GM19035 (cell line): ENCODE measurements around the gene TPST2.

ENCODE experiments used
- ATAC-seq: cut with Tn5 transposase; IDR thresholded peaks from one replicate; pipeline ENCODE4 v1.9.1; 2021; ENCODE audit not compliant: unreplicated experiment

Gene TPST2

DNA sequence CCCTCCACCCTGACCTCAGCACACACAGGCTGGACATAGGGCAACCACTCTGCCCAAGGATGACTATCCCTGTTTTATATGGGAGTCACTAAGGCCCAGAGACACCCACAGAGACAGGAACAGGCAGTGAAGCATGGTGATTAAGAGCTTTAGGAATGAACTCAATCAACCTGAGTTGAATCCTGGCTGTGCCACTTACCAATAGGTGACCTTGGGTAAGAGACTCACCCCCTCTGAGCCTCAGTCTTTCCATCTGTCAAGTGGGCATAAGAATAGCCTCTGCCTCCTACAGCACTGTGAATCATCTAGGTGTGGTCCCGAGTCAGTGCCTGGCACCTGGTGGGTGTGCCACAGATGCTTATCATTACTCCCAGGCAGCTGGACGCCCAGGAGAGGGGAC lies 21.1 kb upstream of the TPST2 start:
- ATAC-seq = no peak

DNA sequence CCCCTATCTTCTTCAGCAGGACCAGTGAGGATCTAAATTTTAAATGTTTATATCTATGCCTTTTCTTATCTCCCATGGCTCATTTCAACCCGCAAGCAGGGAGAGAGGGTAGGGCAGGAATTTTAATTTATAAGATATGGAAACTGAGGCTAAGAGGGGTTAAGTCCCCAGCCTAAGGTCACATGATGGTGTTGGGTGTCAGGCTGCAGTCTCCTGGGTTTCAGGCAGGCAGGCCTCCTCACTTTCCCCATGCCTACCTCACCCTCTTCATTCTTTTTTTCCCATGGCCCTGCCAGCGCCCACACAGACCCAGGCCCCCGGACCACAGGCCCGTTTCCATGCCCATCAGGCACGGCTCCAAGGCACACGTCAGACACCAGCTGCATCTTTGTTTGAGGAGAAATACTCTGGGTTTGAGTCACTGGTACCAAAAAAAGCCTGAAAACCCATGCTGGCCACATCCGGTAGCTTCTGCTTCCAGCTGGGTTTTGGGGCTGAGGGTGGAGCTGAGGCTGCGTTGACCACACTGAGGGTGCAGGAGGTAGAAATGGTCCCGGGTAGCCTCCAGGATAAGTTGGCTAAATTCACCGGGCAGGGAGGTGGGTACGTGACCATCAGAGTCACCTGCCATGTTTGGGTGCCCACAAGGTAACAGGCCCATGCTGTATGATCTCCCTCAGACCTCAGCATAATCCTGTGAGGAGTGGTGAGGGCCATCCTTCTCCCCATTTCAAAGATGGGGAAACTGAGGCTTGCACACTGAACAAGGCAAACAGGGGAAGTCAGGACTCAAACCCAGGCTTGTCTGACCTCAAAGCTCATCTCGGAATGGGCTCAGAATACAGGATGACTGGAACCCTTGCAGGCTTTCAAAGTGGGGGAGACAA lies 20.4 kb upstream of the TPST2 start:
- peak; percentile 77 for ATAC-seq

DNA sequence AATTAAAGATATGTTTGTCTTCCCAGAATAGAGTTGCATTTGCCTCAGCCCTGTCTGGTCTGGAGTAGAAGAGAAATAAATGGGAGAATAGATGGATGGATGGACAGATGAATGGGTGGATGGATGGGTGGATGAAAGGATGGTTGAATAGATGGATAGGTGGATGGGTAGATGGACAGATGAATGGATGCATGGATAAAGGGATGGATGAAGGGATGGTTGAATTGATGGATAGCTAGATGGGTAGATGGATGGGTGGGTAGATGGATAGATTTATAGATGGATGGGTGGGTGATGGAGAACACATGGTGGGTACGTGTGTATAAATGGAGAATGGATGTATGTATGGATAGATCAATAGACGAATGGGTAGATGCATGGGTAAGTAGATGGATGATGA lies 19.4 kb upstream of the TPST2 start:
- no peak for ATAC-seq

DNA sequence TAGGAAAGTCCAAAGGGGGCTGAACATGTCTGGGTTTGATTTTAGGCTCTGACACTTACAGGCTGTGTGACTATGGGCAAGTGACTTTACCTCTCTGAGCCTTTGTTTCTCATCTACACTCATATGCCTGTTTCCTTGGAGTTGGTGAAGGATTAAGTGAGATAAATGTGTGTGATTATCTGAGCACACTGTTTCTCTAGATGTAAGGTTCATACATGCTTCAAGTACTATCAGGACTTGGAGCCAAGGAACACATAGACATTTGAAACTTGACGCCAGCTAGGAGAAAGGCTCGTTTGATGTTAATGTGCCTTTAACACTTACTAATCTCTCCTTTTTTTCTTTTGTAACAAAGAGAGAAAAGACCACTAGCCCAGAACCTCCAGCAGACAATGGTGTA lies 18.2 kb upstream of the TPST2 start:
- ATAC-seq = no peak

DNA sequence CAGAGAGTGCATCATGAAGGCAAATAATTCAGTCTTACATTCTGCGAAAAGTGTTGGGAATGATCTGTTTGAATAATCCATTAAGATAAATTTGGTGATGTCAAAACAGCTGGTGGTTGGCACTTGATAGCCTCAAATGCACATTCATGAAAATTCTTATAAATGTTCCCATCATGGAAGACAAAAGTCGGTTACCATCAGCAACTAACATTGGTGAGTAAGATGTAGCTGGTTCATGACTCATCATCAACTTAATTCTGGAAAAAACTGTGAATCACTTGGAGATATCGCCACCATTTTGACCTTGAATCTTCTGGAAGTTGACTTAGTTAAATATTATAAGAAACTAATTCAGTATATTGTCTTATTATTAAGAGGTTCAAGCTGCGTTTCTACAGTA lies 16.7 kb upstream of the TPST2 start:
- no peak for ATAC-seq

DNA sequence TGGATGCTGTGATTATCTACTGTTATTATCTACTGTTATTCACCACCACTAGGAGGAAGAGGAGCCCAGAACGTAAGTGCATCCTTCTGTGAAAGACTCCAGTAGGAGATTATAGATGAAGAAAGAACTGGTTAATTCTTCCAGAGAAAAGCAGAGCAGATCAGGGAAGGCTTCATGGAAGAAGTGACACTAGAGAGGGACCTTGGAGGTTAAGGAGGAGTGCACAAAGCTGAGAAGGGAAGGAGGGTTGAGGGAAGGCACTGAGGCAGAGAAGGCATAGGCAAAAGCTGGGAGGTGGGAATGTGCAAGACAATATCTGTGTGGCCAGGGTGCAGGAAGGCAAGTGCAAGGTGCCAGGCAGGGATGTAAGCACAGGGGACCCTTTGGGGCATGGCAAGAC lies 14.4 kb upstream of the TPST2 start:
- no peak for ATAC-seq

DNA sequence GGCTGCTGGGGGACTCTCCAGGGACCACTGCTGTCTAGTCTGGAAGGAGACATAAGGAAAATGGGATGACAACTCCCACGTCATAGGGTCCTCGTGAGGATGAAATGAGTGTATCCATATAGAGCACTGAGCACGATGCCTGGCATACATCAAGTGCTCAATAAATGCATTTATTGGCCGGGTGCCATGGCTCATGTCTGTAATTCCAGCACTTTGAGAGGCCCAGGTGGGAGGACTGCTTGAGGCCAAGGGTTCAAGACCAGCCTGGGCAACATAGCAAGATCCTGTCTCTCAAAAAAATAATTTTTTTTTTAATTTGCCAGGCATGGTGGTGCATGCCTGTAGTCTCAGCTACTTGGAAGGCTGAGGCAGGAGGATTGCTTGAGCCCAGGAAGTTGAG lies 12.2 kb upstream of the TPST2 start:
- no peak for ATAC-seq

DNA sequence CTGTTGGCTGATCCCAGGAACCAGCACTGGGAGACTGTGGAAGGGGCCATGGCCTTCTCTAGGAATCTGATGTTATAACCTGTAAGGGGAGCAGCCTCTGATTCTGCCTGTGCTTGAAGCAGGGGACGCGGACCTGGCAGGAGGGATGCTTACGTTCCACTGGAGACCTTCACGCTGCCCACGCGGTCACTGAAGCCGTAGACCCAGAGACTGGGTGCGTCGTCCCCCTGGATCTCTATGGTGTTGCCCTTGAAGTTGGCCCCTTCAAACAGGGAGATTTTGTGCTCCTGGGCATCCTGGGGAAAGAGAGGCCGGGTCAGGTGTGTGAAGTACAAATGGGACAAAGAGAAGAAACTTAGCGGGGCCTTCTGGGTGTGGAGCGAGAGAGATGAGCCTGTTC lies 11.8 kb upstream of the TPST2 start:
- no peak for ATAC-seq

DNA sequence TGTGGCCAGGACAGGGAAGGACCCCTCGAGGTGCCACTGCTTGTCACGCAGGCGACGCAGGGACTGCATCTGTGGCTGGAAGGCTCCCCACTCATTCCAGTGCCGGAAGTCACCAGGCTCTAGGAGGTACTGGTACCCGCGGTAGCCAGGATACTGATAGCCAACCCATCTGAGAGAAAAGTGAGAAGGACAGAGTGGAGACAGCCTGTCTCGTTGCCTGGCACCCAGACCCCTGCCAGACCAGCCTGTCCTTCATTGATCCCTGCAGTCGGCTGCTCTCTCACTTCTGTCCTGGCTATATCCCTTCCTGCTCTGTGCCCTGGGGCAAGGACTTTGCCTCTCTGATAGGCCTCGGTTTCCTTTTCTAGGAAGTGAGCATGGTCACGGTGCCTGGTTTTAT lies 9.6 kb upstream of the TPST2 start:
- no peak for ATAC-seq

DNA sequence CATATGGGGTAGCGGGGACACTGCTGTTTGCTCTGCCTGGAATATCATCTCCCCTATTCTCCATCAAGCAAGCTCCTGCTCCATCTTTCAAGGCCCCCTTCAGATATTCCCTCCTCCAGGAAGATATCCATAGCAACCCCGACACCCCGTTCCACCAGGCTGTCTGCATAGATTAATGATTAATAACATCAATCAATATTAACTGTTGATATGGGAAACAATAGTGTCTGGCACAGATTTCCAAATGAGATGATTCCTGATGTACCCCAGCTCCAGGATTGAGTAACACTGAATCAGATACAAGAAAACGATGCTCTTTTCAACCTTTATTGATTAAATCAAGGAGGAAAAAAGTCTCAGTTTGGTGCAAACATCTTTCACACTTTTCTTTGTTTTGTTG lies 7.5 kb upstream of the TPST2 start:
- no peak for ATAC-seq

DNA sequence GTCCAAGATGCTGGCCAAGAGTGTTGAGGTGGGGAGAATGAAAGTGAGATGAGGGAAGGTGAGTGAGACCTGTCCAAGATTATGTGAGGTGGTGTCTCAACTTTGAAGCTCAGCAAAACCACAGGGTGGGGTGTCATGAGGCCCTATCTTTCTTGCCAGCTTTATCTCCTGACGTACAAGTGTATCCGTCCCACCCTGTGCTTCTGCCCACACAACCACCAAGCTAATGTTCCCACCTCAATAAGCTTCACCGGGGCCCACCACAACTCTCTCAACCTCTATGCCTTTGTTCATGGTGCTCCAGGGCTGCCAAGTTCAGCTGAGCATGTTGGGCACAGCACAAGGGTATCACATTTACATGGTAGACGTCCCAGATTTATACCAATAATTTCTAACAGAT lies 7.1 kb upstream of the TPST2 start:
- ATAC-seq = no peak

DNA sequence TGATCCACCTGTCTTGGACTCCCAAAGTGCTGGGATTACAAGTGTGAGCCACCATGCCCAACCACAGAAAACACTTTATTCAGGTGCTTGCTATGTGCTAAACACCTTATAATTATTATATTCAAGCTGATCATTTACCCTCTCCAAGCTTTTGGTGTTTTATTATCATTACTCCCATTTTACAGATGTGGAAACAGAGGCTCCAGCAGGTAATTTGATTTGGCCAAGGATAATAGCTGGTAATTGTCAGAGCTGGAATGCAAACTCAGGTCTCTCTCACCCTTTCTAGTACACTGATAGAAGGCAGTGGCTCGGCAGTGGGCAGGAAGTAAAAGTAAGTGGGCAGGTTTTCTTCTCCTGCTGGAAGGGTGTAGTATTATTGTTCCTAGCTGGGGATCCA lies 3.8 kb upstream of the TPST2 start:
- ATAC-seq = no peak

DNA sequence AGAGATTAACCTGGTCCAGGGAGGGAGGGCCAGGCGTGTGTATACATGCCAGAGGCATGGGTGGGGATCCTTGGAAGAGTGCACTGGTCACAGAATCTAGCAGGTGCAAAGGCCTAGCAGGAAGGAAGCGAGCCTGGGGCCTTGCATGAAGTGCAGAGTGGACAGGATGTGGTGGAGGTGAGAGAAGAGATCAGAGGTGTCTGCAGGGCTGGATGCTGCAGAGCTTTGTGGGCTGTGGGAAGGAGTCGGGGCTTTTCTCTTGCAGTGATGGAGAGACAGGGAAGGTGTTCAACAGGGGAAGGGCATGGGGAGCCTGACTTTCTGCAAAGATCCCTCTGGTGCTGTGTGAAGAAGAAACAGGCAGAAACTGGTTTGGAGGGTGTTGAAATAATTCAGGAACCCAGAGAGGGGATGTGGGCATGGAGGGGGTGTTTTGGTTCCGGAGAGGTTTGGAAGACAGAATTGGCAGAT lies 2.5 kb upstream of the TPST2 start:
- ATAC-seq = no peak

DNA sequence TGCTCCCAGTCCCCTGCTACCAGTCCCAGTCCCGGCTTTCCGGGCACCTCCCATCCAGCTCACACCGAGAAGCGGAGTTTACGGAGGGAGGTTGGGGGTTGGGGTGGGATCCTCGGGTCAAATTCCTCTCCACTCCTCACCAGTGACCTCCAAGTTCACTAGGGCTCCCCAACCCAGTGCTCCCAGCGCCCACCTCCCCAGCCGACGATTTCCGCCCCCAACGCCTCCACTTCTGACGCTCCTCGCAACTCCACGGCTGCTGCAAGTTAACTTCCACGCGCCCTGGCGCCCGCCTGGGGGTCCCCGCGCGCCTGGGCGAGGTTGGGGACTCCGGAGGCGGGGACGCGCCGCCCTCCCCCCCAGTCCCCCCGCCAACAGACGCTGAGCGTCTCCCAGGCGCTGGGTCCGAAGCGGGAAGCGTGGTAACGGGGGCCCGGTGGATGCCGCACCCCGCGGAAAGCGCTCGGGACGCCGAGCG lies 526 bp downstream of the TPST2 start:
- peak; percentile 28 for ATAC-seq

DNA sequence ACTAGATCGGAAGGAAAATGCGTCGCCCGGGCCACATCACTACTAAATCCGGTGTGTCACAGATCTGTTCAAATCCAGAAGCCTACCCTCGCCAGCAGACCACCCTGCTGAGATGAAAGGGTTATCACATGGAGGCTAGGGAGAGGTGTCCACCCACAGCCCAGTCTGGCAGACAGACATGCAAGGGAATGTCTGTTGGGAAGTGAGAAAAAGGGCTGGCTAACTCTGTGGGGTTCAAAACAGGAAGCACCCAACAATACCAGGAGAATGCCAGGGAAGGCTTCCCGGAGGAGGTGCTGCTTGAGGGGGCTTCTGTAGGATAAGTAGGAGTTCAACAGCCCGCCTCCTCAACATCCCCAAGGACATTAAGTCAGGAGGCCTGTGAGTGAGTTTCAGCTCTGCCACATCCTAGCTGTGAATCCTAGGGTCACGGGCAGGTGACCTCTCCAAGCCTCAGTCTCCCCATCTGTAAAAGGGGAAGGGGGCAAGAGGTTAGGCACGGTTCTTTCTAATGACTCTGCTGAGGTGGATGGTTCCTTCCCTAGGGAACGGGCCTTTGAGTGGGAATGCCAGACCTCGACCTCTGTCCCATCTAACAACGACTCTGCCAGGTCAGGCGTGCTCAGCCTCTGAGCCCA lies 1.1 kb downstream of the TPST2 start:
- no peak for ATAC-seq

DNA sequence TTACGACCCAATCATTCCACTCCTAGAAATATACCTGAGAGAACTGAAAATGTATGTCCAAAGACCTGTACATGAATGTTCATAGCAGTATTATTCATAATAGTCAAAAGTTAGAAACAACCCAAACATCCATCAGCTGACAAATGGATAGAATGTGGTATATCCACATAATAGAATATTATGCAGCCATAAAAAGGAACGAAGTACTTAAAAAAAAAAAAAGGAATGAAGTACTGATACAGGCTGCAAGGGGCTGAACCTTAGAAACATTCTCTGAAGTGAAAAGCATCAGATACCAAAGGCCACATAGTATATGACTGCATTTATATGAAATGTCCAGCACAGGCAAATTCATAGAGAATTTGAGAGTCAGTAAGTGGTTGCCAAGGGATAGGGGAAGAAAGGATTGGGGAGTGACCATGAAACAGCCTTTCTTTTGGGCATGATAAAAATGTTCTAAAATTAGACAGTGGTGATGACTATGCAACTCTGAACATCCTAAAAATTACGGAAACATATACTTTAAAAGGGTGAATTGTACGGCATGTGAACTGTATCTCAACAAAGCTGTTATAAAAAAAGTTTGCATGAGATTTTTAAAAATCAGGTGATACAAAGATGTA lies 1.8 kb downstream of the TPST2 start:
- ATAC-seq = no peak

DNA sequence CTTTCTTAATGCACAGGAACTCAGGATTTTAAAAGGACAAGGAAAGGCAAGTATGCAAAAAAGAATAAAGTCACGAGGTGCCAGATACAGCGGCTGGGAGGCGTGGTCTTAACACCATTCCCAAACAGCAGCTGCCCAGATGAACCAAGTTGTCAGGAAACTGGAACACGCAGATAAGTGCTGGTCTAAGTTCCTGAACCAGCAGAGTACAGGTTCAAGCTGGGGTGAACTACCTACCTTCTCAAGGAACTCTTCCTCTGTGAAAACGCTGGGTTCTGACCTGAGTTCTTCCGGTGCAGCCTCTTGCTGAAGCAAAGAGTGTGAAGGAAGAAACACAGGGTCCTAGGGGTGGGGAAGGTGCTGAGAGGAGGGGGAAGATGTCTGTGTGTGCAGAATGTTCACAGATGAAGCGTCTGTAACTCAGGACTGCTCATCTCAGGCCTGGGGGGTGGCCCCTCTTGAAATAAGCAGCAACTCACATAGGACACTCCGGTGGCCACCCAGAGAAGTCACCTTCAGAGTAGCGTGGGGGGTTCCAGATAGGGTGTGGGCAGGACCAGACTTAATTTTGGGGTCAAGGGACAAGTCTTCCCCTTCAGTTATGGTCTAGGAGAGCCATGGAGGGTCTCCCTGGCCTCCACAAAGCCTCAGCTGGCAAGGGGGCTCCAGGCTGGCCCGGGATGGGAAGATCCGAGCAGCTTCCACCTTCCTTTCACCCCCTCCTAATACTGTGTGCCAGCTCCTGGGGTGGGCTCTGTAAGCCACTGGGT lies 3.2 kb downstream of the TPST2 start:
- ATAC-seq = no peak

DNA sequence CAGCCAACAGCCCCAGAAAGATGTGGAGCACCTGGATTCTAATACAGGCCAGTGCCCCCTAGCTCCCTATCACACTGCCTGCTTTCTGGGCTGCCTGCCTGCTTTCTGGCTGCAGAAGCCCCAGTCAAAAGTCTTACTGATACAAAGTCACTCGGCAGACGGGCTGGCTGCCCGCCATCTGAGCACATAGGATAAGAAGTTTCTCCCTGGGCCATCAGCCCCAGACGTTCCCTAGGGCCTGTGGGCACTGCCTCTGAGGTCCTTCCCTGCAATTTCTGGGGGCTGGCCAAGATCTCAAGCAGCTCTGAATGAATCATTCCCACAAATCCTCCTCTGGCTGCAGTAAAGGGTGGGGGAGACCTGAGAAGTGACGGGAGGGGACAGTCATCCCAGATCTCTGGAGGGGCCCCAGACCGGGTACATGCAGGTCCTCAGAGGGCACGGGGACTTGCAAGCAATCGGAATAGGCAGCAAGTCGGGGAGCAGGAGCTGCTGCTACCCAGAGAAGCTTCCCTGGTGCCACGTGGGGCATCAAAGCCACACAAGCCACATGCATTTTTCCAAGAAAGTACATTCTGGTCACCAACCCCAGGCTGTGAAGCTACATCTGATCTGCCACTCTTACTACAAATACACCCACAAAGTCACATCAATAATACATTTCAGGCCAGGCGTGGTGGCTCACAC lies 4.7 kb downstream of the TPST2 start:
- no peak for ATAC-seq

DNA sequence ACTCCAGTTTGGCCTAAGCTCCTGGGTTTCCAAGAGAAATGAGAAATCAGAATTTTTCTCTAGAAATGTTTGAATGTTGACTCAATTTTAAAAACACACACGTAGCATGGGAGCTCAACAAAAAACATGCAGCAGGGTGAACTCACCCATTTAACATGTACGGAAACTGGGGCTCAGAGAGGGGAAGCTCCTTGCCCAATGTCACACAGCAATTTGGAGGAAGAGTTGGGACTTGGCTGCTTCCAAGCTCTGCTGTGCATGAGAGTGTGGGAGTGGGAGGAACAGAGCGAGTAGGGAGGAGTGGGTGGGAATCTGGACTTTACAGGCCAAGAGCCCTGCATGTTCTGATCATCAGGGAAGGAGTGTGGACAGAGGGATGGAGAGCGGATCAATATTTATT lies 5.9 kb downstream of the TPST2 start:
- ATAC-seq = no peak

DNA sequence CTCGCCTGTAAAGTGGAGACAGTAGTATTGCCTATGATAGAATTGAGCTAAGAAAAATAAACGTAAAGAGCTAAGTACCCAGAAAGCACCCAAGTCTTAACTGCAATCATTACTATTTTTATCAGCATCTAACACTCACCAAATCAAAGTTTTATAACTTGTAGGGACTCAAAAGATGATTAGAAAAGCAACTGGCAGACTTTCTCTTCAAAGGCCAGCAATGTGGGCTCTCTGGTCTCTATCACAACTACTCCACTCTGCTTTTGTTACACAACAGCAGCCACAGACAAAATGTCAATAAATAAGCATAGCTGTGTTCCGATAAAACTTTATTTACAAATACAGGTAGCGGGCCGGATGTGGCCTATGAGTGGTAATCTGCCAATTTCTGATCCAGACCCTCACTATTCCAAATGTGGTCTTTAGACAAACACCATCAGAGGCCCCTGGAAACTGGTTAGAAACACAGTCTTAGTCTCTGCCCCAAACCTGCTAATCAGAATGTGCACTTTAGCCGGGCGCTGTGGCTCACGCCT lies 8.2 kb downstream of the TPST2 start:
- no peak for ATAC-seq
